Neural cell (in vitro differentiated cells): ENCODE data around the gene EEF1A2. TPM values are rescaled to one million over a fixed set of nuclear protein-coding genes. Genes with fewer than 3 reads are reported as not detected.

Source experiments
- H2AFZ ChIP-seq: fragments of 200-600, 300-800 bp; sonication (generic), shearing (Covaris generic); 2 replicates; pipeline ENCODE4 v1.6.0; 2014; ENCODE audit warnings: low read depth, mild to moderate bottlenecking, antibody characterized with exemption, low read length, moderate library complexity
- H3F3A ChIP-seq: fragments of 200-600 bp; shearing (Covaris generic); 2 replicates; pipeline ENCODE4 v1.6.1; 2016; ENCODE audit warnings: mild to moderate bottlenecking, moderate library complexity, mixed read lengths, antibody characterized with exemption, low read length; ENCODE audit not compliant: insufficient read depth, poor library complexity, severe bottlenecking
- H3K27ac ChIP-seq: fragments of 200-600, 300-800 bp; sonication (generic), shearing (Covaris generic); 2 replicates; pipeline ENCODE4 v1.5.1; 2014; ENCODE audit warnings: mild to moderate bottlenecking, low read length, moderate library complexity
- H3K27me3 ChIP-seq: fragments of 300-800, 200-600 bp; sonication (generic), shearing (Covaris generic); 2 replicates; pipeline ENCODE4 v1.6.0; 2014; ENCODE audit warnings: mild to moderate bottlenecking, low read depth, low read length, moderate library complexity; ENCODE audit not compliant: insufficient read depth
- H3K36me3 ChIP-seq: fragments of 300-800, 200-600 bp; sonication (generic), shearing (Covaris generic); 2 replicates; pipeline ENCODE4 v1.5.1; 2014; ENCODE audit warnings: mild to moderate bottlenecking, antibody characterized with exemption, low read length, moderate library complexity; ENCODE audit not compliant: insufficient read depth
- H3K4me2 ChIP-seq: fragments of 300-800, 200-600 bp; sonication (generic), shearing (Covaris generic); 2 replicates; pipeline ENCODE4 v1.6.0; 2014; ENCODE audit warnings: mild to moderate bottlenecking, low read length
- H3K4me3 ChIP-seq: fragments of 300-800, 200-600 bp; sonication (generic), shearing (Covaris generic); 2 replicates; pipeline ENCODE4 v1.5.1; 2014; ENCODE audit warnings: mild to moderate bottlenecking, low read length, moderate library complexity
- H3K79me2 ChIP-seq: fragments of 200-600 bp; shearing (Covaris generic); replicated peaks from 2 replicates; pipeline ENCODE4 v1.6.0; 2014; ENCODE audit warnings: mild to moderate bottlenecking, low read length, moderate library complexity; ENCODE audit not compliant: insufficient read depth
- H3K9ac ChIP-seq: fragments of 300-800, 200-600 bp; sonication (generic), shearing (Covaris generic); 2 replicates; pipeline ENCODE4 v1.6.1; 2016; ENCODE audit warnings: mild to moderate bottlenecking, low read length, mixed read lengths
- H3K9me2 ChIP-seq: fragments of 200-600 bp; shearing (Covaris generic); 2 replicates; pipeline ENCODE4 v1.6.1; 2016; ENCODE audit warnings: mild to moderate bottlenecking, low read length, mixed read lengths; ENCODE audit not compliant: insufficient read depth
- H3K9me3 ChIP-seq: fragments of 200-600, 300-800 bp; sonication (generic), shearing (Covaris generic); 2 replicates; pipeline ENCODE4 v1.6.1; 2016; ENCODE audit warnings: mild to moderate bottlenecking, mixed run types, low read length, moderate library complexity, mixed read lengths
- H4K20me1 ChIP-seq: fragments of 200-600 bp; shearing (Covaris generic); 2 replicates; pipeline ENCODE4 v1.6.1; 2016; ENCODE audit warnings: mild to moderate bottlenecking, mixed run types; ENCODE audit not compliant: insufficient read depth
- CTCF ChIP-seq: fragments of 450-650 bp; IDR thresholded peaks from 2 replicates; pipeline ENCODE4 v1.5.1; 2014; ENCODE audit warnings: antibody characterized with exemption, mild to moderate bottlenecking, moderate library complexity; ENCODE audit not compliant: poor library complexity, severe bottlenecking
- EP300 ChIP-seq: fragments of 450-650 bp; conservative IDR thresholded peaks from 2 replicates; pipeline ENCODE4 v1.6.1; 2014; ENCODE audit warnings: antibody characterized with exemption, mild to moderate bottlenecking, moderate library complexity; ENCODE audit not compliant: poor library complexity, severe bottlenecking
- EZH2 ChIP-seq: fragments of 200-600, 300-800 bp; shearing (Covaris generic), sonication (generic); IDR thresholded peaks from 2 replicates; pipeline ENCODE4 v1.6.1; 2014; ENCODE audit warnings: antibody characterized with exemption, low read length, borderline replicate concordance, mild to moderate bottlenecking; ENCODE audit not compliant: insufficient read depth, poor library complexity, severe bottlenecking
- MXI1 ChIP-seq: fragments of 450-650 bp; conservative IDR thresholded peaks from 2 replicates; pipeline ENCODE4 v1.6.1; 2014; ENCODE audit warnings: antibody characterized with exemption, mild to moderate bottlenecking; ENCODE audit not compliant: poor library complexity, severe bottlenecking
- POLR2AphosphoS5 ChIP-seq: IDR thresholded peaks from 2 replicates; pipeline ENCODE4 v1.6.1; 2012
- RAD21 ChIP-seq: fragments of 450-650 bp; conservative IDR thresholded peaks from 2 replicates; pipeline ENCODE4 v1.6.1; 2014; ENCODE audit warnings: antibody characterized with exemption, mild to moderate bottlenecking, moderate library complexity
- REST ChIP-seq: IDR thresholded peaks from 2 replicates; pipeline ENCODE4 v1.6.1; 2012; ENCODE audit warnings: borderline replicate concordance
- SMC3 ChIP-seq: fragments of 450-650 bp; conservative IDR thresholded peaks from 2 replicates; pipeline ENCODE4 v1.6.1; 2014; ENCODE audit warnings: antibody characterized with exemption, mild to moderate bottlenecking, moderate library complexity; ENCODE audit not compliant: poor library complexity
- TAF1 ChIP-seq: IDR thresholded peaks from 2 replicates; pipeline ENCODE4 v1.6.1; 2012; ENCODE audit warnings: low read depth
- polyA plus RNA-seq: library from polyadenylated mRNA; depleted of rRNA; stranded (reverse); fragments of >200 nt; gene quantifications from 2 replicates; pipeline ENCODE4 v1.2.3, GENCODE V29; 2014

EEF1A2 gene
- polyA plus RNA-seq, 1 donor from 2014 or later, result 208 TPM

- no peaks in the 10 kb centered on the region for H3K36me3 ChIP-seq
- no peaks in the 10 kb centered on the region for H3K9me3 ChIP-seq
- H3K79me2 ChIP-seq, result no peaks in the 10 kb centered on the region
- H3K9ac ChIP-seq, result no peak overlapping the region
- H3K4me2 ChIP-seq, result no peak overlapping the region
- H4K20me1 ChIP-seq, result no peaks in the 10 kb centered on the region
- H3K27me3 ChIP-seq, result no peaks in the 10 kb centered on the region
- no peaks in the 10 kb centered on the region for H3F3A ChIP-seq
- H3K9me2 ChIP-seq, result no peaks in the 10 kb centered on the region
- H3K27ac ChIP-seq, result no peak overlapping the region
- TF ChIP-seq TAF1 (no peak), EZH2 (no peak), RAD21 (no peak), REST (no peak)
- no peak overlapping the region for H2AFZ ChIP-seq
- no peak overlapping the region for H3K4me3 ChIP-seq
These were observed 40.8 kb upstream of the EEF1A2 start for GRCh38 chr20:63539441-63540370.

GRCh38 chr20:63539092-63539430 is 40.2 kb upstream of the EEF1A2 start:
- Histone ChIP-seq H3K4me3 (no peak overlapping the region), H3K27ac (no peak overlapping the region), H3F3A (no peaks in the 10 kb centered on the region), H3K9me2 (no peaks in the 10 kb centered on the region), H3K4me2 (no peak overlapping the region), H3K79me2 (no peaks in the 10 kb centered on the region), H4K20me1 (no peaks in the 10 kb centered on the region), H3K9me3 (no peaks in the 10 kb centered on the region), H3K27me3 (no peaks in the 10 kb centered on the region), H3K9ac (no peak overlapping the region), H2AFZ (no peak overlapping the region), H3K36me3 (no peaks in the 10 kb centered on the region)
- TF ChIP-seq RAD21 (no peak), TAF1 (no peak), POLR2AphosphoS5 (no peak), SMC3 (no peak), MXI1 (no peak), EZH2 (no peak), REST (no peak), EP300 (no peak), CTCF (no peak)
